OCI-M1 (cell line): ENCODE results near the gene SF3B4.
"Not testable (repeated sequence)": the region's sequence is repeated elsewhere in the genome, so short reads cannot be mapped to it uniquely, and the experiment has no call there.

ENCODE experiments used
- DNase-seq: peaks from one replicate; lab custom pipeline; 2025; lab: John Stamatoyannopoulos, UW

Gene SF3B4

GRCh38 chr1:149888247-149888998 lies 39.2 kb downstream of the SF3B4 start:
- peak; percentile 100 for DNase-seq

GRCh38 chr1:149887456-149888246 lies 40.0 kb downstream of the SF3B4 start:
- peak; percentile 100 for DNase-seq

- not testable (repeated sequence) for DNase-seq
These were observed 40.5 kb downstream of the SF3B4 start for GRCh38 chr1:149887196-149887455.

GRCh38 chr1:149886396-149887195 lies 41.0 kb downstream of the SF3B4 start:
- DNase-seq: peak; percentile 99

GRCh38 chr1:149886121-149886395 lies 41.5 kb downstream of the SF3B4 start:
- DNase-seq: not testable (repeated sequence)

GRCh38 chr1:149885339-149886120 lies 42.1 kb downstream of the SF3B4 start:
- DNase-seq: peak; percentile 95

DNA sequence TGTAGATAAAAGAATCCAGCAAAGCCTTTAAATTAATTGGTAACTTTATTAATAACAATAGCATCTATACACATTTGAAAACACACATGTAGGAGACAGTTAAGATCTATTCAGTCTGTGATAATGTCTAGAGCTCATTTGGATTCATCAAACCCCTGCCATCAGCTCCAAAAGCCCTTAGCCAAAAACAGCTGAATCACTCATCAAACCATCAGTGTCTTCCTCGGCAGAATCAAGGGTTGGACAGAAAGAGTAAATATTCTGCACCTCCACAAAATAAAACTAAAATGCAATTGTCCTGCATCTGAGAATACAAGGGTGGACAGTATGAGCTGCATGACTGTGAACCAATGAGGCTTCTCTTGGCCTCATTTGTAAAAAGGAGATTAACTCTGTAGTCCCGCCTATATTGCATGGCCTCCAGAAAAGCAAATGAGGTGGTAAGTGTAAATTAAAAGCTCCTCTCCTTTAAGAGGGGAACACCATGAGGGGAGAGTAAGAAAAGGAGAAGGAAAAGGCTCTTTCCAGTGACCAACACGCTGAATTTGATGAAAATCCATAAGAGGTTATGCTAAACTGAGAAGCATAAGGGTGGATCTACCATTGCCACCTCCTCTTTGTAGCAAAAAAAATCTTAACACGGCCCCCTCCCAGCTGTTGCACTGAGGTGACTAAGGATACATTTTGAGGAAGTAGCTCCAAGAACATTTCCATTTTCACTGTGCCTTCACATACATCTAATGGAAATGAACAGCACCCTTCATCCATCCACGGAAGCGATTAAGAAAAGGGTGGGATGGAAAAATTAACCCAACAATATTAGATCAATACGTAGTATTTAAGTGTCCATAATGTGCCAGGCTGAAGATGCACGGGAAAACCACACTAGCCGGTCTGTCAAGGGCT lies 42.9 kb downstream of the SF3B4 start:
- DNase-seq: peak; percentile 92

- no peak for DNase-seq
These were observed 43.9 kb downstream of the SF3B4 start for GRCh38 chr1:149883598-149884247.

DNA sequence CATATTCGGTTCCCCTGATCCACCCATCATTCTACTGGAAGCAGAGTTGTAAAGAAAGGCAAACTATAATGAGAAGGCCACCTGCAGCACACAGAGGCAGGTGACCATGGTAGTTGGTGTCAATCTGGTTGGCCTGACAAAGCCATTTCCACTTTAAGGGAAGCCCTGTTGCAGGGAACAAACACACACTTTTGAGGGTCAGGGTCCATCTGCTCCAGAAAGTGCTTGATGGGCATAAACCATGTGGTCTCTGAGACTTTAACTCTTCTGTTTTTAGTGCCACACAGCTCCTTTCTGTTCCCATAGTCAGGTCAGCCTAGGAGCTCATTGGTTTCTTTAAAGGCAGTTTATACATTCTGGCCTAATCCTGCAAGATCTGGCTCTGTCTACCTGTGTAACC lies 45.7 kb downstream of the SF3B4 start:
- DNase-seq: no peak

GRCh38 chr1:149879556-149879955 lies 48.0 kb downstream of the SF3B4 start:
- no peak for DNase-seq

DNA sequence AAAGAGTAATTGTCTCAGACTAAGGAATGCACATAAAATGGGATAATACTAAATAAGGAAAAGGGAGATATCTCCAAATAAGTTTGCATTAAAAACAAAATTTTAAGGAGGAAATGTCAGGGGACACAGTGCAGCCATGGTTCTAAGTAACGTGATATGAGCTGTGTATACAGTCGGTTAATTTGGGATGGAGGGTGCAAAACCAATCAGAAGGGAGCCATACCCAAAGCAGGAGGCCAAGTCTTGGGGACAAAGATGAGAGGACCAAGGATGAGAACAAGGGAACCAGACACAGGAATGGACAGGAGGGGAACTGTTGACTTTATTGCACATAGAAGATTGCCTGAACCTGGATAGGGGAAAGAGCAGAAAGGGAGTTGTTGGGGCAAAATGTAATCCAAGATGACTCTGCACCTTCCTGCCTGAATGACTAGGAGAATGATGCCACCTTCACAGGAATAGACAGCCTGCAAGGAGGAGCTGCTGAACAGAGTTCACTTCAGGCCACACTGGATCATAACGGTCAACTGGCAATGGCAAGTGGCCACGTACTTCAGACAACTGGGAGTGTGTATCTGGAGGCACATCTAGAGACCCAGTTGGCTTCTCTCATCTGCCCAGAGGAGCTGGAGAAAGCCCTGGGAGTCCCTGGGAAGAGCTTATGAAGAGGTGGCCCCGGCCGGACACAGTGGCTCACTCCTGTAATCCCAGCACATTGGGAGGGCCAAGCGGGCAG lies 50.2 kb downstream of the SF3B4 start:
- DNase-seq: no peak
